Erythroblast (primary cell): ENCODE measurements around the gene MFF.

Experiments
- GATA1 ChIP-seq: IDR thresholded peaks from 2 replicates; pipeline ENCODE4 v1.6.1; 2011; ENCODE audit warnings: low read depth, mild to moderate bottlenecking, control low read depth, low read length, moderate library complexity
- POLR2A ChIP-seq: IDR thresholded peaks from 2 replicates; pipeline ENCODE4 v1.6.1; 2011; ENCODE audit warnings: mild to moderate bottlenecking, low read length

DNA sequence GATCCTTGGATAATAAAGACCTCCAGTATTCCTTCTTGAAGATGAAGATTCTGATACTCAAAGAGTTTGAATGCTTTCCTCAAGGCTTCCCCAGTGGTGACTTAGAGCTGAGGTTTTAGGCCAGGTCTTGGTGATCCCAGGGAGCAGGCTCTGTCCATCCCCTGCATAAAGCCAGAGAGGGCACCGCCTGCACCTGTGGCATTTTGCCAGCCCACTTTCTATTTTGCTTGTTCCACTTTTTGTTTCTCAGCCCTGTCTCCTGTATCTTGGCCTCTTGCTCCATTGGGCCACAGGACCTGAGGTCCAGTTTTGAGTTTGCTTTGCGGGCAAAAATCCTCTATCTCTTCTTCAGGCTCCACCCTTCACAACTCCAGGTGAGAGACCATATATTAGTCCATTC, 69.3 kb downstream of the MFF start:
- TF ChIP-seq POLR2A (no peak), GATA1 (no peak)
